Thyroid gland (tissue), 4 donors: ENCODE results near the gene DMD.

ENCODE experiments used
- POLR2A ChIP-seq, 2 donors: fragments of 450-650 bp; IDR thresholded peaks; one replicate each; pipeline ENCODE4 v1.6.1; 2017; ENCODE audit warnings: antibody characterized with exemption in 2 of 2, mild to moderate bottlenecking in 2 of 2, moderate library complexity in 1 of 2
- TF ChIP-seq, protein P1 (sequence below), 6 experiments: fragments of 200-600 bp in 3 of 6; fragments of 450-650 bp in 3 of 6; sonication (generic) in 3 of 6; IDR thresholded peaks; one replicate each; pipeline ENCODE4 v1.5.1; 2016 to 2019; ENCODE audit warnings: antibody characterized with exemption in 6 of 6, mild to moderate bottlenecking in 2 of 6, inconsistent platforms in 1 of 6, moderate library complexity in 1 of 6

DNA sequence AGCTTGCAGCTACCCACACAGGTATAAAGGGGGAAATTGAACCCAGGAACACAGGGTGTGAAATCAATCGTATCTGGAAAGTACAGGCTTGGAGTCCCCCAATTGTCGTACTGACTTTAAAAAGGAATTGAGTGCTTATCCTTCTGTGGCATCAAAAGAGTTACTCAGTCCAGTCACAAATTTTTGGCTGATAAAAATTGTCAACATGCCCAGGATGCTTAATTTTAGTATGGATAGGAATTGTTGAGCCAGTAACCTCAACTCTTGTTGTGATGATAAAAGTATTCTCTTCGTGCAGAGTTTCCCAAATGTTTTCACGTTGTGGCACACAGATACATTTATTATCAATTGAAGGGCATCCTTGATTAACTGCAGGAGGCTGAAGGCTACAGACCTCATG, 2096.0 kb downstream of the DMD start:
- TF ChIP-seq, protein P1, sequence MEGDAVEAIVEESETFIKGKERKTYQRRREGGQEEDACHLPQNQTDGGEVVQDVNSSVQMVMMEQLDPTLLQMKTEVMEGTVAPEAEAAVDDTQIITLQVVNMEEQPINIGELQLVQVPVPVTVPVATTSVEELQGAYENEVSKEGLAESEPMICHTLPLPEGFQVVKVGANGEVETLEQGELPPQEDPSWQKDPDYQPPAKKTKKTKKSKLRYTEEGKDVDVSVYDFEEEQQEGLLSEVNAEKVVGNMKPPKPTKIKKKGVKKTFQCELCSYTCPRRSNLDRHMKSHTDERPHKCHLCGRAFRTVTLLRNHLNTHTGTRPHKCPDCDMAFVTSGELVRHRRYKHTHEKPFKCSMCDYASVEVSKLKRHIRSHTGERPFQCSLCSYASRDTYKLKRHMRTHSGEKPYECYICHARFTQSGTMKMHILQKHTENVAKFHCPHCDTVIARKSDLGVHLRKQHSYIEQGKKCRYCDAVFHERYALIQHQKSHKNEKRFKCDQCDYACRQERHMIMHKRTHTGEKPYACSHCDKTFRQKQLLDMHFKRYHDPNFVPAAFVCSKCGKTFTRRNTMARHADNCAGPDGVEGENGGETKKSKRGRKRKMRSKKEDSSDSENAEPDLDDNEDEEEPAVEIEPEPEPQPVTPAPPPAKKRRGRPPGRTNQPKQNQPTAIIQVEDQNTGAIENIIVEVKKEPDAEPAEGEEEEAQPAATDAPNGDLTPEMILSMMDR (IDR thresholded peaks at IDR 0.05), result no peak
- TF ChIP-seq POLR2A (IDR thresholded peaks at IDR 0.05), result no peak
